Fibroblast of villous mesenchyme (primary cell): ENCODE results near the gene GRIK3. TPM values are rescaled to one million over a fixed set of nuclear protein-coding genes. Genes with fewer than 3 reads are reported as not detected.

Source experiments
- DNase-seq: peaks from one replicate; pipeline ENCODE4 v3.0.0-alpha.2; 2010; ENCODE audit warnings: low read depth
- H3K4me3 ChIP-seq: 2 replicates; pipeline ENCODE4 v1.5.1; 2011; ENCODE audit warnings: low read depth, mild to moderate bottlenecking, low read length
- CTCF ChIP-seq: IDR thresholded peaks from 2 replicates; pipeline ENCODE4 v1.5.1; 2012; ENCODE audit warnings: low read depth, mild to moderate bottlenecking, low read length; ENCODE audit not compliant: insufficient read depth
- total RNA-seq: library from RNA; depleted of rRNA; stranded (reverse); fragments of >200 nt; gene quantifications from 2 replicates; pipeline ENCODE4 v1.2.3, GENCODE V29; 2012

GRIK3 gene
- total RNA-seq, 1 donor, result not detected

- H3K4me3 ChIP-seq, result no peak overlapping the region
- no peak for DNase-seq
- TF ChIP-seq CTCF, result no peak
Observed at GRCh38 chr1:36784147-36784859, 250.0 kb downstream of the GRIK3 start.

- H3K4me3 ChIP-seq, result no peak overlapping the region
- TF ChIP-seq CTCF, result no peak
- DNase-seq, result no peak
Observed at GRCh38 chr1:36783475-36783874, 250.8 kb downstream of the GRIK3 start.

GRCh38 chr1:36782785-36783184 lies 251.5 kb downstream of the GRIK3 start:
- DNase-seq, result no peak
- TF ChIP-seq CTCF, result no peak

GRCh38 chr1:36782085-36782484 lies 252.2 kb downstream of the GRIK3 start:
- TF ChIP-seq CTCF, result no peak
- no peak for DNase-seq
- H3K4me3 ChIP-seq, result no peak overlapping the region

More at GRCh38 chr1:36782785-36783184, 251.5 kb downstream of the GRIK3 start:
- H3K4me3 ChIP-seq, result no peak overlapping the region

- DNase-seq, result no peak
- TF ChIP-seq CTCF, result no peak
- H3K4me3 ChIP-seq, result no peak overlapping the region
Observed at GRCh38 chr1:36781098-36781497, 253.2 kb downstream of the GRIK3 start.

- no peak for DNase-seq
- no peak for TF ChIP-seq CTCF
Observed at GRCh38 chr1:36778740-36779139, 255.6 kb downstream of the GRIK3 start.

More at GRCh38 chr1:36778740-36779139, 255.6 kb downstream of the GRIK3 start:
- no peak overlapping the region for H3K4me3 ChIP-seq
